Gastrocnemius medialis (tissue), 4 donors: ENCODE results near the gene ZNF800.

Experiments
- CTCF ChIP-seq, 5 experiments: fragments of 450-650 bp in 3 of 5; fragments of 200-600 bp in 2 of 5; sonication (generic) in 2 of 5; IDR thresholded peaks in 4 of 5; conservative IDR thresholded peaks in 1 of 5; 1 replicate in 4 of 5; 2 replicates in 1 of 5; pipeline ENCODE4 v1.5.1; 2016 to 2019; ENCODE audit warnings: antibody characterized with exemption in 5 of 5, mild to moderate bottlenecking in 3 of 5, moderate library complexity in 3 of 5
- POLR2A ChIP-seq, 2 donors: fragments of 450-650 bp; IDR thresholded peaks; one replicate each; pipeline ENCODE4 v1.6.1; 2017; ENCODE audit warnings: antibody characterized with exemption in 2 of 2, mild to moderate bottlenecking in 2 of 2, moderate library complexity in 2 of 2

- no peak for TF ChIP-seq CTCF (IDR thresholded peaks at IDR 0.05 in 4 of 5, conservative IDR thresholded peaks at IDR 0.05 in 1 of 5)
- no peak for TF ChIP-seq POLR2A (IDR thresholded peaks at IDR 0.05)
These were observed 2.2 kb downstream of the ZNF800 start for GRCh38 chr7:127390186-127390816.
